PC-9 (cell line): Measurements from ENCODE around the gene MBP.

Experiments
- EZH2 ChIP-seq: fragments of 200-600 bp; sonication (generic); IDR thresholded peaks from 2 replicates; pipeline ENCODE4 v1.8.0; 2017; ENCODE audit warnings: antibody characterized with exemption, low read depth
- TF ChIP-seq, protein P1 (sequence below): fragments of 200-600 bp; sonication (generic); conservative IDR thresholded peaks from 2 replicates; pipeline ENCODE4 v1.6.1; 2017; ENCODE audit warnings: mixed run types, antibody characterized with exemption, mild to moderate bottlenecking, moderate library complexity

- TF ChIP-seq, protein P1, sequence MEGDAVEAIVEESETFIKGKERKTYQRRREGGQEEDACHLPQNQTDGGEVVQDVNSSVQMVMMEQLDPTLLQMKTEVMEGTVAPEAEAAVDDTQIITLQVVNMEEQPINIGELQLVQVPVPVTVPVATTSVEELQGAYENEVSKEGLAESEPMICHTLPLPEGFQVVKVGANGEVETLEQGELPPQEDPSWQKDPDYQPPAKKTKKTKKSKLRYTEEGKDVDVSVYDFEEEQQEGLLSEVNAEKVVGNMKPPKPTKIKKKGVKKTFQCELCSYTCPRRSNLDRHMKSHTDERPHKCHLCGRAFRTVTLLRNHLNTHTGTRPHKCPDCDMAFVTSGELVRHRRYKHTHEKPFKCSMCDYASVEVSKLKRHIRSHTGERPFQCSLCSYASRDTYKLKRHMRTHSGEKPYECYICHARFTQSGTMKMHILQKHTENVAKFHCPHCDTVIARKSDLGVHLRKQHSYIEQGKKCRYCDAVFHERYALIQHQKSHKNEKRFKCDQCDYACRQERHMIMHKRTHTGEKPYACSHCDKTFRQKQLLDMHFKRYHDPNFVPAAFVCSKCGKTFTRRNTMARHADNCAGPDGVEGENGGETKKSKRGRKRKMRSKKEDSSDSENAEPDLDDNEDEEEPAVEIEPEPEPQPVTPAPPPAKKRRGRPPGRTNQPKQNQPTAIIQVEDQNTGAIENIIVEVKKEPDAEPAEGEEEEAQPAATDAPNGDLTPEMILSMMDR: no peak
- TF ChIP-seq EZH2: no peak
Measured at GRCh38 chr18:77136871-77137665, 4.5 kb upstream of the MBP start.
